Measurements from ENCODE around the gene DNASE1L3.
"Not testable (repeated sequence)": the region's sequence is repeated elsewhere in the genome, so short reads cannot be mapped to it uniquely, and the experiment has no call there.

Gene DNASE1L3

GRCh38 chr3:58241306-58242044, 30.7 kb upstream of the DNASE1L3 start:
- Histone ChIP-seq H3K9me3 (ENCODE audit: control insufficient read depth, insufficient read depth, low read length) (no peaks in the 10 kb centered on the region), H3K36me3 (ENCODE audit: insufficient read depth, low read length) (no peaks in the 10 kb centered on the region), H3K4me1 (ENCODE audit: insufficient read depth, low read length) (peaks cover 2% of the 10 kb centered on the region; the same call in 1 of the 2 replicates), H3K9ac (ENCODE audit: low read depth, low read length) (no peak overlapping the region)

- H3K36me3 ChIP-seq (ENCODE audit: insufficient read depth, low read length), result no peaks in the 10 kb centered on the region
- H3K4me1 ChIP-seq (ENCODE audit: insufficient read depth, low read length), result peaks cover 5% of the 10 kb centered on the region; the same call in 1 of the 2 replicates
- H3K9ac ChIP-seq (ENCODE audit: low read depth, low read length), result peak overlapping the region; percentile 82
- no peaks in the 10 kb centered on the region for H3K9me3 ChIP-seq (ENCODE audit: control insufficient read depth, insufficient read depth, low read length)
Measured at GRCh38 chr3:58238830-58239229, 28.1 kb upstream of the DNASE1L3 start.

- peaks cover 5% of the 10 kb centered on the region; the same call in 1 of the 2 replicates for H3K4me1 ChIP-seq (ENCODE audit: insufficient read depth, low read length)
- H3K9me3 ChIP-seq (ENCODE audit: control insufficient read depth, insufficient read depth, low read length), result no peaks in the 10 kb centered on the region
- H3K36me3 ChIP-seq (ENCODE audit: insufficient read depth, low read length), result no peaks in the 10 kb centered on the region
- peak overlapping the region; percentile 82 for H3K9ac ChIP-seq (ENCODE audit: low read depth, low read length)
Measured at GRCh38 chr3:58237941-58238681, 27.3 kb upstream of the DNASE1L3 start.

GRCh38 chr3:58237238-58237940, 26.6 kb upstream of the DNASE1L3 start, which contains the start of gene ABHD6:
TSS of gene ABHD6 (plus strand) at chr3:58237792. CDS start at chr3:58256587, 18,795 bp downstream.
- Histone ChIP-seq H3K4me1 (ENCODE audit: insufficient read depth, low read length) (peaks cover 5% of the 10 kb centered on the region; the same call in 1 of the 2 replicates), H3K9me3 (ENCODE audit: control insufficient read depth, insufficient read depth, low read length) (no peaks in the 10 kb centered on the region), H3K9ac (ENCODE audit: low read depth, low read length) (peak within 1 kb of the TSS; percentile 82), H3K36me3 (ENCODE audit: insufficient read depth, low read length) (no peaks in the 10 kb centered on the region)

- no peaks in the 10 kb centered on the region for H3K36me3 ChIP-seq (ENCODE audit: insufficient read depth, low read length)
- H3K9me3 ChIP-seq (ENCODE audit: control insufficient read depth, insufficient read depth, low read length), result no peaks in the 10 kb centered on the region
- H3K9ac ChIP-seq (ENCODE audit: low read depth, low read length), result peak overlapping the region; percentile 82
- H3K4me1 ChIP-seq (ENCODE audit: insufficient read depth, low read length), result peaks cover 5% of the 10 kb centered on the region; the same call in 1 of the 2 replicates
Measured at GRCh38 chr3:58236527-58237237, 25.9 kb upstream of the DNASE1L3 start.

GRCh38 chr3:58235970-58236369, 25.2 kb upstream of the DNASE1L3 start:
- H3K9ac ChIP-seq (ENCODE audit: low read depth, low read length), result no peak overlapping the region

GRCh38 chr3:58234516-58234931, 23.8 kb upstream of the DNASE1L3 start:
- no peaks in the 10 kb centered on the region for H3K36me3 ChIP-seq (ENCODE audit: insufficient read depth, low read length)
- H3K9ac ChIP-seq (ENCODE audit: low read depth, low read length), result no peak overlapping the region
- no peaks in the 10 kb centered on the region for H3K9me3 ChIP-seq (ENCODE audit: control insufficient read depth, insufficient read depth, low read length)
- peaks cover 5% of the 10 kb centered on the region; the same call in 1 of the 2 replicates for H3K4me1 ChIP-seq (ENCODE audit: insufficient read depth, low read length)

More at GRCh38 chr3:58235970-58236369, 25.2 kb upstream of the DNASE1L3 start:
- H3K36me3 ChIP-seq (ENCODE audit: insufficient read depth, low read length), result no peaks in the 10 kb centered on the region
- H3K4me1 ChIP-seq (ENCODE audit: insufficient read depth, low read length), result peaks cover 5% of the 10 kb centered on the region; the same call in 1 of the 2 replicates
- no peaks in the 10 kb centered on the region for H3K9me3 ChIP-seq (ENCODE audit: control insufficient read depth, insufficient read depth, low read length)

- H3K4me1 ChIP-seq (ENCODE audit: insufficient read depth, low read length), result peaks cover 5% of the 10 kb centered on the region; the same call in 1 of the 2 replicates
- H3K36me3 ChIP-seq (ENCODE audit: insufficient read depth, low read length), result no peaks in the 10 kb centered on the region
Measured at GRCh38 chr3:58231666-58232065, 20.9 kb upstream of the DNASE1L3 start.

GRCh38 chr3:58230876-58231552, 20.2 kb upstream of the DNASE1L3 start:
- H3K9ac ChIP-seq (ENCODE audit: low read depth, low read length), result no peak overlapping the region
- no peaks in the 10 kb centered on the region for H3K9me3 ChIP-seq (ENCODE audit: control insufficient read depth, insufficient read depth, low read length)
- H3K4me1 ChIP-seq (ENCODE audit: insufficient read depth, low read length), result no peaks in the 10 kb centered on the region
- H3K36me3 ChIP-seq (ENCODE audit: insufficient read depth, low read length), result no peaks in the 10 kb centered on the region

More at GRCh38 chr3:58231666-58232065, 20.9 kb upstream of the DNASE1L3 start:
- no peak overlapping the region for H3K9ac ChIP-seq (ENCODE audit: low read depth, low read length)
- H3K9me3 ChIP-seq (ENCODE audit: control insufficient read depth, insufficient read depth, low read length), result no peaks in the 10 kb centered on the region

- H3K9ac ChIP-seq (ENCODE audit: low read depth, low read length); H3K4me1 ChIP-seq (ENCODE audit: insufficient read depth, low read length); H3K36me3 ChIP-seq (ENCODE audit: insufficient read depth, low read length); H3K9me3 ChIP-seq (ENCODE audit: control insufficient read depth, insufficient read depth, low read length): not testable (repeated sequence)
Measured at GRCh38 chr3:58227933-58228332, 17.2 kb upstream of the DNASE1L3 start.

- Histone ChIP-seq H3K36me3 (ENCODE audit: insufficient read depth, low read length) (no peaks in the 10 kb centered on the region), H3K4me1 (ENCODE audit: insufficient read depth, low read length) (no peaks in the 10 kb centered on the region), H3K9ac (ENCODE audit: low read depth, low read length) (no peak overlapping the region)
Measured at GRCh38 chr3:58223855-58224254, 13.1 kb upstream of the DNASE1L3 start.

GRCh38 chr3:58222161-58222724, 11.5 kb upstream of the DNASE1L3 start:
- Histone ChIP-seq H3K36me3 (ENCODE audit: insufficient read depth, low read length) (no peaks in the 10 kb centered on the region), H3K9ac (ENCODE audit: low read depth, low read length) (no peak overlapping the region), H3K4me1 (ENCODE audit: insufficient read depth, low read length) (no peaks in the 10 kb centered on the region), H3K9me3 (ENCODE audit: control insufficient read depth, insufficient read depth, low read length) (no peaks in the 10 kb centered on the region)

More at GRCh38 chr3:58223855-58224254, 13.1 kb upstream of the DNASE1L3 start:
- no peaks in the 10 kb centered on the region for H3K9me3 ChIP-seq (ENCODE audit: control insufficient read depth, insufficient read depth, low read length)

- H3K4me1 ChIP-seq (ENCODE audit: insufficient read depth, low read length), result peaks cover 13% of the 10 kb centered on the region; the same call in 1 of the 2 replicates
- no peak overlapping the region for H3K9ac ChIP-seq (ENCODE audit: low read depth, low read length)
- H3K36me3 ChIP-seq (ENCODE audit: insufficient read depth, low read length), result no peaks in the 10 kb centered on the region
- no peaks in the 10 kb centered on the region for H3K9me3 ChIP-seq (ENCODE audit: control insufficient read depth, insufficient read depth, low read length)
Measured at GRCh38 chr3:58218904-58219303, 8.1 kb upstream of the DNASE1L3 start.

All from ES-I3 (cell line).